HEK293 (cell line): Measurements from ENCODE around the gene FXN.
"Not testable (repeated sequence)": the region's sequence is repeated elsewhere in the genome, so short reads cannot be mapped to it uniquely, and the experiment has no call there.

Experiments used
- CTCF ChIA-PET: fragments of 350-600 bp; formaldehyde crosslinking; extraction: SDS; loops from one replicate; lab custom pipeline; 2021; ENCODE audit warnings: antibody characterized with exemption; lab: Yijun Ruan, JAX
- POLR2A ChIA-PET: fragments of 300-600 bp; formaldehyde crosslinking; extraction: SDS; loops from one replicate; lab custom pipeline; 2020; ENCODE audit warnings: antibody characterized with exemption, inconsistent platforms; lab: Yijun Ruan, JAX
- H3K27ac ChIP-seq: fragments of 200-500 bp; sonication (Bioruptor generic); 2 replicates; pipeline ENCODE4 v1.5.1; 2014; ENCODE audit warnings: low read depth, low read length, control low read depth, inconsistent platforms; ENCODE audit errors: extremely low read depth
- H3K36me3 ChIP-seq, 2 experiments: fragments of 200-500 bp in 1 of 2; sonication (Bioruptor generic) in 1 of 2; 1 replicate in 1 of 2; 2 replicates in 1 of 2; pipeline ENCODE4 v1.5.1; 2014 to 2017; ENCODE audit warnings: inconsistent platforms in 2 of 2, low read length in 2 of 2; ENCODE audit not compliant: control insufficient read depth in 2 of 2, insufficient read depth in 1 of 2
- H3K4me1 ChIP-seq: fragments of 200-500 bp; sonication (Bioruptor generic); 2 replicates; pipeline ENCODE4 v1.5.1; 2014; ENCODE audit warnings: mild to moderate bottlenecking, low read length, inconsistent platforms; ENCODE audit not compliant: control insufficient read depth, insufficient read depth
- H3K4me3 ChIP-seq: 2 replicates; pipeline ENCODE4 v1.5.1; 2011; ENCODE audit warnings: low read depth, mild to moderate bottlenecking, control low read depth, low read length, moderate library complexity
- H3K9me3 ChIP-seq: fragments of 200-500 bp; sonication (Bioruptor generic); 2 replicates; pipeline ENCODE4 v1.5.1; 2014; ENCODE audit warnings: low read depth, low read length, inconsistent platforms; ENCODE audit not compliant: control insufficient read depth, insufficient read depth
- PRDM6 ChIP-seq: fragments of 450-650 bp; formaldehyde crosslinking; IDR thresholded peaks from 2 replicates; pipeline ENCODE4 v1.5.1; 2017; ENCODE audit warnings: missing biosample characterization, missing genetic modification characterization
- RBAK ChIP-seq: fragments of 450-650 bp; formaldehyde crosslinking; IDR thresholded peaks from 2 replicates; pipeline ENCODE4 v1.5.1; 2016; ENCODE audit warnings: missing biosample characterization, missing genetic modification characterization
- TRIM28 ChIP-seq: IDR thresholded peaks from 2 replicates; pipeline ENCODE4 v1.6.1; 2011; ENCODE audit warnings: low read length, control low read depth, borderline replicate concordance
- YY2 ChIP-seq: fragments of 450-650 bp; formaldehyde crosslinking; IDR thresholded peaks from 2 replicates; pipeline ENCODE4 v1.5.1; 2016; ENCODE audit warnings: missing biosample characterization, missing genetic modification characterization
- ZBTB21 ChIP-seq: fragments of 450-650 bp; formaldehyde crosslinking; IDR thresholded peaks from 2 replicates; pipeline ENCODE4 v1.5.1; 2017; ENCODE audit warnings: missing biosample characterization, missing genetic modification characterization
- ZNF157 ChIP-seq: fragments of 450-650 bp; formaldehyde crosslinking; IDR thresholded peaks from 2 replicates; pipeline ENCODE4 v1.5.1; 2016; ENCODE audit warnings: missing biosample characterization, missing genetic modification characterization
- ZNF221 ChIP-seq: fragments of 450-650 bp; formaldehyde crosslinking; IDR thresholded peaks from 2 replicates; pipeline ENCODE4 v1.5.1; 2017; ENCODE audit warnings: missing biosample characterization, missing genetic modification characterization, borderline replicate concordance
- ZNF248 ChIP-seq: fragments of 450-650 bp; formaldehyde crosslinking; IDR thresholded peaks from 2 replicates; pipeline ENCODE4 v1.5.1; 2017; ENCODE audit warnings: missing biosample characterization, missing genetic modification characterization
- ZNF26 ChIP-seq: fragments of 450-650 bp; formaldehyde crosslinking; IDR thresholded peaks from 2 replicates; pipeline ENCODE4 v1.5.1; 2016; ENCODE audit warnings: missing biosample characterization, missing genetic modification characterization
- ZNF350 ChIP-seq: fragments of 450-650 bp; formaldehyde crosslinking; IDR thresholded peaks from 2 replicates; pipeline ENCODE4 v1.5.0; 2017; ENCODE audit warnings: missing biosample characterization, mild to moderate bottlenecking, missing genetic modification characterization
- ZNF362 ChIP-seq: fragments of 450-650 bp; formaldehyde crosslinking; IDR thresholded peaks from 2 replicates; pipeline ENCODE4 v1.5.1; 2016; ENCODE audit warnings: missing biosample characterization, missing genetic modification characterization
- ZNF518A ChIP-seq: fragments of 450-650 bp; formaldehyde crosslinking; conservative IDR thresholded peaks from 2 replicates; pipeline ENCODE4 v1.5.1; 2016; ENCODE audit warnings: low read depth, missing biosample characterization, missing genetic modification characterization
- ZNF704 ChIP-seq: fragments of 450-650 bp; formaldehyde crosslinking; IDR thresholded peaks from 2 replicates; pipeline ENCODE4 v1.5.1; 2016; ENCODE audit warnings: missing biosample characterization, missing genetic modification characterization
- ZNF747 ChIP-seq: fragments of 450-650 bp; formaldehyde crosslinking; IDR thresholded peaks from 2 replicates; pipeline ENCODE4 v1.5.1; 2016; ENCODE audit warnings: missing biosample characterization, missing genetic modification characterization
- ZNF785 ChIP-seq: fragments of 450-650 bp; formaldehyde crosslinking; IDR thresholded peaks from 2 replicates; pipeline ENCODE4 v1.5.1; 2016; ENCODE audit warnings: missing biosample characterization, missing genetic modification characterization
- ZSCAN16 ChIP-seq: fragments of 450-650 bp; formaldehyde crosslinking; IDR thresholded peaks from 2 replicates; pipeline ENCODE4 v1.5.1; 2016; ENCODE audit warnings: missing biosample characterization, missing genetic modification characterization

FXN gene

GRCh38 chr9:69109152-69109551 is 73.6 kb downstream of the FXN start:
- no peaks in the 10 kb centered on the region for H3K4me1 ChIP-seq
- H3K36me3 ChIP-seq, result no peaks in the 10 kb centered on the region
- no peaks in the 10 kb centered on the region for H3K9me3 ChIP-seq
- TF ChIP-seq ZNF26 (no peak), ZNF157 (no peak), ZNF518A (tag by site-specific recombination) (no peak), ZNF704 (tag by site-specific recombination) (no peak), ZNF248 (tag by site-specific recombination) (no peak), ZNF785 (tag by site-specific recombination) (no peak), ZNF362 (no peak), ZNF221 (no peak), PRDM6 (tag by site-specific recombination) (no peak), ZNF350 (tag by site-specific recombination) (no peak), TRIM28 (no peak), YY2 (tag by site-specific recombination) (no peak), ZSCAN16 (tag by site-specific recombination) (no peak), ZNF747 (tag by site-specific recombination) (no peak), RBAK (tag by site-specific recombination) (no peak), ZBTB21 (tag by site-specific recombination) (no peak)
- TF ChIP-seq, all 188 proteins: peak for 0
- CTCF ChIA-PET, result no interaction called here
- POLR2A ChIA-PET, result no interaction called here
- Histone ChIP-seq H3K27ac (no peak overlapping the region), H3K4me3 (no peak overlapping the region)

- not testable (repeated sequence) for H3K4me1 ChIP-seq, H3K9me3 ChIP-seq, H3K36me3 ChIP-seq, H3K4me3 ChIP-seq, H3K27ac ChIP-seq
- ChIA-PET POLR2A (interaction anchor here (0.7 kb wide), 1 partner anchor 514 kb away, joined by 4 read pairs; no protein-coding TSS in a partner anchor), CTCF (interaction anchor here (0.6 to 0.7 kb wide), 3 partner anchors 25 to 179 kb away, joined by 3 to 4 read pairs (median 3); no protein-coding TSS in a partner anchor)
Observed at GRCh38 chr9:69112646-69113045, 77.1 kb downstream of the FXN start.
